ENCODE data around the gene GULP1.

DNA sequence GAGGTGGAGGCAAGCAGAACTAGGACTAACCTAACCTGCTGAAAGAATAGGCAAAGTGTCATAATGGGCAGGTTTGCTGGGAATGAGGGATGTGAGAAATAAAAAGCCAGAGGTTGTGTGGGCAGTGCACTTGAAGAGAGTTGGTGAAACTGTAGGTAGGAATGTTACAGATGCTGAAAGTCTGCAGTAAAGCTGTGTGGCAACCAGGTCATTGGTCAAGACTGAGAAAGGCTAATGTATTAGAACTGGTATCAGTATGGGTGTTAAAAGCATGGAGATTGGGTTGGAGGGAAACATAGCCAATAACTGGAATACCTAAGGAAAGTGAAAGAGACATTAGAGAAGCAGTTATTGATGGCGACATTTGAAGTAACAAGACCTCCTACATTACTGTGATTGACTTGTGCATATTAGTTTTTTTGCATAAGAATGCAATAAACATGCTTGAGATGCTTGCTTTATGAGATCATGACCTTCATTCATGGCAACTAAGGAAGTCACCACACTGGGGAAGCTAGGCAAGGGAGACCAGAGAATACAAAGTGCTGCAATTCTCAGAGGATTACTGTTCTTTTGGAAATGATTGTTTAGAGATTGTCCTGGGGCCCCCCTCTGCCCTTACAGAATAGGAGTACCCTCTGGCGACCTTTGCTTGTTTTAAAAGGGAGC lies 11.8 kb downstream of the GULP1 start:
- TF ChIP-seq, protein P1, sequence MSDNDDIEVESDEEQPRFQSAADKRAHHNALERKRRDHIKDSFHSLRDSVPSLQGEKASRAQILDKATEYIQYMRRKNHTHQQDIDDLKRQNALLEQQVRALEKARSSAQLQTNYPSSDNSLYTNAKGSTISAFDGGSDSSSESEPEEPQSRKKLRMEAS (IDR thresholded peaks at IDR 0.05) = 0 out of 2 replicates have a peak, but pooled peaks have one; percentile 9
- TF ChIP-seq EP300 (IDR thresholded peaks at IDR 0.05; ENCODE audit: borderline replicate concordance) = no peak; the same call in 1 of the 2 replicates
- no peak for TF ChIP-seq YY1 (IDR thresholded peaks at IDR 0.05; ENCODE audit: low read depth)
- TF ChIP-seq NFIC (IDR thresholded peaks at IDR 0.05) = no peak
- TF ChIP-seq, protein P2, sequence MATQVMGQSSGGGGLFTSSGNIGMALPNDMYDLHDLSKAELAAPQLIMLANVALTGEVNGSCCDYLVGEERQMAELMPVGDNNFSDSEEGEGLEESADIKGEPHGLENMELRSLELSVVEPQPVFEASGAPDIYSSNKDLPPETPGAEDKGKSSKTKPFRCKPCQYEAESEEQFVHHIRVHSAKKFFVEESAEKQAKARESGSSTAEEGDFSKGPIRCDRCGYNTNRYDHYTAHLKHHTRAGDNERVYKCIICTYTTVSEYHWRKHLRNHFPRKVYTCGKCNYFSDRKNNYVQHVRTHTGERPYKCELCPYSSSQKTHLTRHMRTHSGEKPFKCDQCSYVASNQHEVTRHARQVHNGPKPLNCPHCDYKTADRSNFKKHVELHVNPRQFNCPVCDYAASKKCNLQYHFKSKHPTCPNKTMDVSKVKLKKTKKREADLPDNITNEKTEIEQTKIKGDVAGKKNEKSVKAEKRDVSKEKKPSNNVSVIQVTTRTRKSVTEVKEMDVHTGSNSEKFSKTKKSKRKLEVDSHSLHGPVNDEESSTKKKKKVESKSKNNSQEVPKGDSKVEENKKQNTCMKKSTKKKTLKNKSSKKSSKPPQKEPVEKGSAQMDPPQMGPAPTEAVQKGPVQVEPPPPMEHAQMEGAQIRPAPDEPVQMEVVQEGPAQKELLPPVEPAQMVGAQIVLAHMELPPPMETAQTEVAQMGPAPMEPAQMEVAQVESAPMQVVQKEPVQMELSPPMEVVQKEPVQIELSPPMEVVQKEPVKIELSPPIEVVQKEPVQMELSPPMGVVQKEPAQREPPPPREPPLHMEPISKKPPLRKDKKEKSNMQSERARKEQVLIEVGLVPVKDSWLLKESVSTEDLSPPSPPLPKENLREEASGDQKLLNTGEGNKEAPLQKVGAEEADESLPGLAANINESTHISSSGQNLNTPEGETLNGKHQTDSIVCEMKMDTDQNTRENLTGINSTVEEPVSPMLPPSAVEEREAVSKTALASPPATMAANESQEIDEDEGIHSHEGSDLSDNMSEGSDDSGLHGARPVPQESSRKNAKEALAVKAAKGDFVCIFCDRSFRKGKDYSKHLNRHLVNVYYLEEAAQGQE (IDR thresholded peaks at IDR 0.05; ENCODE audit: low read depth) = no peak
- TF ChIP-seq RAD21 (IDR thresholded peaks at IDR 0.05; ENCODE audit: low read depth) = no peak
- no peak for TF ChIP-seq ZBTB7A (IDR thresholded peaks at IDR 0.05; ENCODE audit: low read depth)
- TF ChIP-seq CEBPB (IDR thresholded peaks at IDR 0.05) = no peak
- no peak for TF ChIP-seq TCF12 (IDR thresholded peaks at IDR 0.05; ENCODE audit: low read depth)
- TF ChIP-seq TAF1 (IDR thresholded peaks at IDR 0.05; ENCODE audit: low read depth) = no peak
- TF ChIP-seq, protein P3, sequence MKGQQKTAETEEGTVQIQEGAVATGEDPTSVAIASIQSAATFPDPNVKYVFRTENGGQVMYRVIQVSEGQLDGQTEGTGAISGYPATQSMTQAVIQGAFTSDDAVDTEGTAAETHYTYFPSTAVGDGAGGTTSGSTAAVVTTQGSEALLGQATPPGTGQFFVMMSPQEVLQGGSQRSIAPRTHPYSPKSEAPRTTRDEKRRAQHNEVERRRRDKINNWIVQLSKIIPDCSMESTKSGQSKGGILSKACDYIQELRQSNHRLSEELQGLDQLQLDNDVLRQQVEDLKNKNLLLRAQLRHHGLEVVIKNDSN (IDR thresholded peaks at IDR 0.05) = no peak
- peak; percentile 88 for TF ChIP-seq TEAD4 (IDR thresholded peaks at IDR 0.05)
- no peak for TF ChIP-seq FOXM1 (IDR thresholded peaks at IDR 0.05; ENCODE audit: borderline replicate concordance, low read depth)

Data from Ishikawa (cell line).